ENCODE results near the gene PDRG1.
"Not testable (repeated sequence)": the region's sequence is repeated elsewhere in the genome, so short reads cannot be mapped to it uniquely, and the experiment has no call there.

PDRG1 gene

DNA sequence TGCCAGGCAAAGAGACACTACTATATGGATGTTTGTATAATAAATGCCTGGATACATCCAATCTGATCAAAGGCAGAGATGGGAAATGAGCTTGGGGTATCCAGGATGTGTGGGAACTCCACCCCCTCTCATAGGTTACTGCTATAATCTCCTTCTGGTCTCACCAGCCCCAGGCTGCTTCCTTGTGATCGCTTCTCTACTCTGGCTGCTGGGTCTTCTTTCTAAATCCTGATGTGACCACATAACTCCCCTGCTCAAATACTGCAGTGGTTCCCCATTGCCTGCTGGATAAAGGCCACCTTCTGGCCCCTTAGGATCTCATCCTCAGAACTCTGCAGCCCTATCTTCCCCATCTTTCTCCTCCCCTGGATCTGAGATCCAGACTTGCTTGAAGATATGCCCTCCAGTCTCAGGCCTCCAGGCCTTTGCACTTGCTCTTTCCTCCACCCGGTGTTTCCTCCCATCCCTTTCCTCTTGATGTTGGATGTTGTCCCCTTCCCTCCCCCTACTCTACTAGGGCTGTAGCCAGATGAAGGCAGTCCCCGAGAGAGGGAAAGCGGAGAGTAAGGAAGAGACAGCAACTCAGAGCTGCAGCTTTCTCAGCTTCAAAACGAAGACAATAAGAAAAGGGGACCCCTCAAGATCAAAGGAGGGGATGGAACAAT, 15.3 kb upstream of the PDRG1 start:
- no peak for DNase-seq

DNA sequence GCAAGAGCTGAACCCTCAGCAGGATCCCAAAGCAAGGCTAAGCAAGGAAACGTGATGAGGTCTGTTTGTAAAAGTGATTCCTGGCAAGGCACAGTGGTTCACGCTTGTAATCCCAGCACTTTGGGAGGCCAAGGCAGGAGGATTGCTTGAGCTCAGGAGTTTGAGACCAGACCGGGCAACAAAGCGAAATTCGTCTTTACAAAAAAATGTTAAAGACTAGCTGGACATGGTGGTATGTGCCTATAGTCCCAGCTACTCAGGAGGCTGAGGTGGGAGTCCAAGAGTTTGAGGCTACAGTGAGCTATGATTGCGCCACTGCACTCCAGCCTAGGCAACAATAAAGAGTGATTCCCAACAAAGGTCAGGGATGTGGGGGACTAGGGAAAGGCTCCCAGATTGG, 12.0 kb upstream of the PDRG1 start:
- DNase-seq: no peak

DNA sequence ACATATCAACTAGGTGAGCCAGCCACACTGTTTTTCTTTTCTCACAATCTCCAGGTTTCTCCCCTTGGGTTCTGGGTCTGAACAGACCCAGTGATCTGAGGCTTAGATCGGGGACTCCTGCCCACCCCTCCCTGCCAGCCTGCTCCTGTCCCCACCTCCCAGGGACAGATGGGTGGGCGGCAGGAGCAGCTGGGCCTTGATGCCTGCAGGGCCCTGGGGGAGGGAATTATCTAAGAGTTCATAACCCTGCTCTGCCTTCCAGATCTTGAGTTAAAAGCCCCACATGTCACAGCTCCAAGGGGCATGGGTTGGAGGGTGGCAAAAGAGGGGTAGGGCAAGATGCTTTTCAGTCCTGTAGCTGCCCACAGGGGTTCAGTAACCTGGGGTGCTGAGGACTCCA, 10.9 kb upstream of the PDRG1 start:
- no peak for DNase-seq

DNA sequence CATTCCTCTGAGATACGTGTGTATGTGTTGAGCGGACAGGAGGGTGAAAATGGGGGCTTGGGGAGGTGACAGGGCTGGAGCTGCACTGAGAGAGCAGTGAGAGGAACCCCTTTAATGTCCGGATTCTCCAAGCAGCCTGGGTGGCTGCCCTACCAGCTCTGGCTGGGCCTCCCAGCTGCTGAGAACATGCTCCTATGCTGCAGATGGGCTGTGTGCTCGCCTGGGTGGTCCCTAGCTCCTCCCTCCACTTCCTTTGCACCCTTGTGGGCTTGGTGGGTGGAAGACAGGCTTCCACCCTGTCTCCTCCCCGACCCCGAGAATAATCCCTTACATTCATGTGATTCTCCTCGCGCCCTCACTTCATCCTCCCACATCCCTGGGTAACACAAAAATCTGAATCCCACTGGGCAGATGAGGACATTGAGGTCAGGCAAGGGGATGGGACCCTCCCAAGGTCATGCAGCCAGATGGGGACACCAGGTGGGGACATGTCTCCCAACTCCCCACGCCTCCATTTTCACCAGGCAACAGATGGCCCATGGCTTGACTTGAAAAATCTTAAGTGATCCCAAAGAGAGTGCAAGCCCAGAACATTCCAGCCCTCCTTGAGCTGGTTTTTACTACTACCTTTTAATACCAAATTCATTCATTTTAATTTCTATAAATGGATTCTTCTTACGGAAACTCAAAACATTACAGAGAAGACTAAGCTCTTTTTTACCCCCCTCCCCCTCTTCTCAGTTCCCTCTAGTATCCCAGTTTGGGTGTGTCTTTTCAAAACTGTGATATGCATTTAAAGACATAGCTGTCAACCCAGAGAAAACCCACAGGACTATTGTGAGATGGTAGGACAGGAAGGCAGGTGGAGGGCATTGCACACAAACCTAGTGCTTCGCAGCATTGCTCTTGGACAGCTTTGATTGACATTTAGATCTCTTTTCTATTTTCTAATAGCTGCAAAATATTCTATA, 5.0 kb upstream of the PDRG1 start:
- no peak for DNase-seq

DNA sequence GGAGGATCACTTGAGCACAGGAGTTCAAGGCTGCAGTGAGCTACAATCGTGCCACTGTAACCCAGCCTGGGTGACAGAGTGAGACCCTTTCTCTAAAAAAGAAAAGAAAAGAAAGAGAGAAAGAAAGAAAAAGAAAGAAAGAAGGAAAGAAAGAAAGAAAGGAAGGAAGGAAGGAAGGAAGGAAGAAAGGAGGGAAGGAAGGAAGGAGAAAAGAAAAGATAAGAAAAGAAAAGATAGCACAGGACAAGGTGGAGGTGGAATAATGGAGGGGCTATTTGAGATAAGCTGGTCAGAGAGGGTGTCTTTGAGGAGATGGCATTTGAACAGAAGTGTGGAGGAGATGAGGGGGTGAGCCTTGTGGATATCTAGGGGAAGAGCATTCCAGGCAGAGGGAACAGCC, 2.7 kb upstream of the PDRG1 start:
- no peak for DNase-seq

DNA sequence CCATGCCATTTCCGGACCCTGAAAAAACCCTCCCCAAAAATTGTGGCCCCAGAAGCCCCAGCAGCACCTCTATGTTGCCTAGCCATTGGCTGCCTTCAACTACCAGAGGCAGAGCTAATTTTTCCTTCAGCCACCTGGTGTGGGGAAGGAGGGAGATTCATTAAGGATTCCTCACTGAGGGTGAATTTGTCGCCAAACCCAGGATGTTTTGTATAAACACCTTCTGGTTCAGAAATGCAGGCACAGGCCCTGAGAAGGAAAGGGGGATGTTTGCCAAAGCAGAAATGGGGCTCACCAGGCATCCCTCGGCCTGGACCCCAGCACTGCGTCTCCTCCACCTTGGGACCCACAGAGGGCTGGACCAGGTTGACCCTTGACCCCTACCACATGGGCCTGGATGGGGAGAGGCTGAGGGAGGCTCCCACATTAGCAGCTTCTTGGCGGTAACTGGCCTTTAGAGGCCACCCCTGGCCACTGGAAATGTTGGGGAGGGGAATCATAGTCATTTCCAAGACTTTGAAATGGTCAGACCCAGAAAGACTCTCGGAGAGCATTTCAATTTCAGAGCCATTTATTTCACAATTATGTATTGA, 1.8 kb upstream of the PDRG1 start:
- no peak for DNase-seq

DNA sequence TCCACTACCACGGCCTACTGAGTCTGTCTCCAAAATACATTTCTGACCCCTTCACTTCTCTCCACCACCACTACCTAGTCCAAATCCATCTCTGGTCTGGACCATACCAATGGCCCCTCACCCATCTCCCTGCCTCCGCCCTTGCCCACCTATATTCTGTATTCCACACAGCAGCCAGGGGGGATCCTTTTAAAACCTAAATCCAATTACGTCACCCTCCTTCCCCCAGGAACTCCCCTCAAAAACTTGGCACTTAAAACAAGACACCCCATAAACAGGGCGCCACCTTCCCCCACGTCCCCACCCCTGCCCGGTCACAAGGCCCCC, 680 bp downstream of the PDRG1 start:
- DNase-seq: no peak

DNA sequence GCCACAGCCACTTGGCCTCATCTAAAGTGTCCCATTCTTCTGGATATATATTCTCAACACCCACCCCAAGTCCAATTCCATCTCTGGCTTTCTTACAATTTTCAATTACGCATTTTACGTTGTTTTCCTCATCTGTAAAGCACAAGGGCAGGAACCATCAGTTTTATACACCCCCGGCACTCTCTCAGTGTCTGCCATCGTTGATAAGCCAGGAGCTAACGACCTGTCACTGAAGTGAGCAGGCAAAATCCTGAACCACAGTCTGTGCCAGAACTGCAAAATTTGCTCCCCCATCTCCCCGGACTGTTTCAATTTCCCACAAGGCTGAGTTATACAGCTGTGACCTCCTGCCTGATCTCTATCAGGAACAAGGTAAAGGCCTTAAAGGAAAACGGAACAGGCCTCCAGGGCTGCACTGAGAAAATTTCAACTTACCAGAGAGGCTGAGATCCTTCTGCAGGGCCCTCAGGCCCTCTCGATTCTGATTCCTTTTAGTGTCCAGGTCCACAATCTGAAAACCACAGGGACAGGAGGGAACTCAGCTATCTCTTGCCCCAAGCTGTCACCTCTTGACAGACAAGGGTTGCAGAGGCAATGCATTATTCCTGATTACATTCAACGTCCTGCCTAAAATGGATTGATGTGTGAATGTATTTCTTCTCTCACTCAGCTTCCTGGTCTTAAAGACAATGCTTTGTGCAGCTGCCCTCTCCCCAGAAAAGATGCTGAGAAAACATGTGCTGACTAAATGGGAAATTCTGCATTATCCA, 1.8 kb downstream of the PDRG1 start:
- no peak for DNase-seq

DNA sequence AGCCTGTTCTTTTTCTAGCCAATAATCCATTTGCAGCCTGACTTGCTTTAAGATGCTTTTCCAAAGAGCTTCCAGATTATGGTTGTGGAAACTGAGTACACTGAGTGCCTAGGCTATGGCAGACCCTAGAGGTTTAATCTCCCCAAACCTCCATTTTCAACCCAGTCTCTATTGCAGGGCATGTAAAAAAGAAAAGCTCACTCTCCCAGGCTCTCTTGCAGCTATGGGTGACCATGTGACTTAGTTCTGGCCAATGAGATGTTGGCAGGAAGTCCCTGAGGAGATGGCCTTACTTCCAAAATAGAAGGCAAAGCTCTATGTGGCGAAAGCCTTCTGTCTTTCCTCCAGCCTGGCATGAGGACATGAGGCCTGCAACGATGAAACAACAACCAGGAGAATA, 3.8 kb downstream of the PDRG1 start:
- DNase-seq: no peak

DNA sequence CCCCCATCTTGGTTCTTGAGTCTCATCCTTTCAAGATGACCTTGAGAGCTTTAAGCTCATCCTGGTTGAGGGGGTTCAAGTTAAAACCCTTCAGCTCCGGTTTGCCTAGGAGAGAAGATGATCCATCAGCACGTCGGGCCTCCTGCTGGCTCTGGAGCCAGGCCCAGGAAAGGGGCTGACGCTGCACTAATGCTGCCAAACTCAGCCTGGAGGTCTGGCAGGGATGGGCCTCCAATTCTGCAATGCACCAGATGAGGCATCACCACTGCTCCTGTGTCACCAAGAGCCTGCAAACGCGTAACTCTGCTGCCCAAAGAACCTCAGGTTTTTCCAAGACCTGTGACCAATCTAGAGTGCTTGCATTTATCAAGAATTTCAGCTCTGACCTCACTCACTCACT, 6.1 kb downstream of the PDRG1 start:
- no peak for DNase-seq

DNA sequence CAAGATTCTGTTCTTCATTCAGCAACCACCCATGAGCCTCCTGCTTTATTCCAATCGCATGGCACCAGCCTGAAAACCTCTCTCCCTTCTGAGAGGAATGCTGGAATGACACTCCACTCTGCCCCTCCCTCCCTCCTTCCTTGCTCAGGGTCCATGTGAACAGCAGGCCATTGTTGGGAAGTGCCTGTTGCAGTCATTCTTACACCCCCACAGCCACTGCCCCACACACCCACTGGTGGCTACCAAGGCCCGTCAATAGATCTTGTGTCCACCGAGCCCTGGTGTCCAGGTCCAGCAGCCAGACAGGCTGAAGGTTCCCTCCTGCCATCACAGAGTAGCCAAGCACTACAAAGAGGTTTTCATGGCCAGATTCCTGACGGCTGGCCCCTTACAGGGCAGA, 6.5 kb downstream of the PDRG1 start:
- DNase-seq: no peak

DNA sequence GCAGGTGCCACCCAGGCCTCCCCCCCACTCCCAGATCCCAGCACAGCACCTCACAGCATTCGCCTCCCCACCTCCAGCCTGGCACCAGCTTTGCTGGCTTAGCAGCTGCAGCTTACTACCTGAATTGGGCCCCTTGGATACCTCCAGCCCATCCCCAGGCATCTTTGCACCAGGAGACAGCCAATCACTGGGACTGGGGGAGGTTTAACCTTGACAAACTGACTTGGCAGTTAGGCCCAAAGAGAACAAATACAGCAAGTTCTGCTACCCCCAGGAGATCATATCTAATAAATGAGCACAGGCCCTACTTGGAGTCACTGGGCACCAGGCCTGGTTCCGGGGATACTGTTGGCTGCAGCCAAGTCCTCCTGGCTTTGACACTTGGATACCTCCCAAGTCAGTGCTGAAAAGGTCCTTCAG, 8.8 kb downstream of the PDRG1 start:
- DNase-seq: no peak

DNA sequence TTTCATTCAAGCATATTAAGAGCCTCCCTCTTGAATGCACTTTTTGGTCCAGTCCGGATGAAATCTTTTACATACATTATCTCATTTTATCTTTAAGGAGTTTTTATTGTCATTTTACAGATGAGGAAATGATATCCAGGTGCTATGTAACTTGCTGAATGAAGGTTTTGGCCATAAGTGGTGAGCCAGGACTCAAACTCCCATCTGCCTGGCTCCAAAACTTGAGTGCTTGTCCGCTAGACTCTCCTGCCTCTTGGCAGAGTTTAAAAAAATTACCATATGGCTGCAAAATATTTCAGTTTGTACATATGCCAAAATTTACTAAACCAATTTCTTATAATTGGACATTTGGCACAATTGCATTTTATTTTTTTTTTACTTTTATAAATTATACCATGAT, 12.2 kb downstream of the PDRG1 start:
- no peak for DNase-seq

DNA sequence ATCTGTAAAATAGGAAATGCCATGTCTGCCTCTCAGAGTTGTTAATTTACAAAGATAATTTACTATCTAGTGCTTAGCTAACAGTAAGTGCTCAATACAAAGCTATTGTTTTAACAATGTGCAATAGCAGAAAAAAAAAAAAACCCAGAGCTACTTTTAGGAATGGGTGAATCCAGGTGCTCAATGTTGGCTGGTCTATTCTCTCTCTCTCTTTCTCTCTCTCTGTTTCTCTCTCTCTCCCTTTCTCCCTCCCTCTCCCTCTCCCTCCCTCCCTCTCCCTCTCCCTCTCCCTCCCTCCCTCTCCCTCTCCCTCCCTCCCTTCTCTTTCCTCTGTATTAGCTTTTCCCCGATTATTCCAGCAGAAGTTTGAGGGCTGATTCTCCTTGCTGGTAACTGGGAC, 14.0 kb downstream of the PDRG1 start:
- DNase-seq: no peak

DNA sequence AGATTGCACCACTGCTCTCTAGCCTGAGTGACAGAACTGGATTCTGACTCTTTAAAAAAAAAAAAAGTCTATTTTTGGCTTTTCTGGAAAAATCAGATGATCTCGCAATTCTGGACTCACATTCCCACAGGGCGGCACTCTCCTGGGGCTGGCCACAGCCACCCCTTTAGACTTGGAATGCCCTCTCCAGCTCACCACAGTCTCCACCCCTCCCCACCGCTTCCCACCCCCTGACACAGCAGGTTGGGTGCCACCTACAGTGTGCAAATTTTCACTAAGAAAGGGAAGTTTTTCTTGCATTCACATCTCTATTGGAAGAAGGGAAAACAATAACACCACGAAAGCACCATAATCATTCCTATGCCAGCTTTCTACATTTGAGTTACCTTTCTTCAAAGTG, 15.4 kb downstream of the PDRG1 start:
- DNase-seq: no peak

DNA sequence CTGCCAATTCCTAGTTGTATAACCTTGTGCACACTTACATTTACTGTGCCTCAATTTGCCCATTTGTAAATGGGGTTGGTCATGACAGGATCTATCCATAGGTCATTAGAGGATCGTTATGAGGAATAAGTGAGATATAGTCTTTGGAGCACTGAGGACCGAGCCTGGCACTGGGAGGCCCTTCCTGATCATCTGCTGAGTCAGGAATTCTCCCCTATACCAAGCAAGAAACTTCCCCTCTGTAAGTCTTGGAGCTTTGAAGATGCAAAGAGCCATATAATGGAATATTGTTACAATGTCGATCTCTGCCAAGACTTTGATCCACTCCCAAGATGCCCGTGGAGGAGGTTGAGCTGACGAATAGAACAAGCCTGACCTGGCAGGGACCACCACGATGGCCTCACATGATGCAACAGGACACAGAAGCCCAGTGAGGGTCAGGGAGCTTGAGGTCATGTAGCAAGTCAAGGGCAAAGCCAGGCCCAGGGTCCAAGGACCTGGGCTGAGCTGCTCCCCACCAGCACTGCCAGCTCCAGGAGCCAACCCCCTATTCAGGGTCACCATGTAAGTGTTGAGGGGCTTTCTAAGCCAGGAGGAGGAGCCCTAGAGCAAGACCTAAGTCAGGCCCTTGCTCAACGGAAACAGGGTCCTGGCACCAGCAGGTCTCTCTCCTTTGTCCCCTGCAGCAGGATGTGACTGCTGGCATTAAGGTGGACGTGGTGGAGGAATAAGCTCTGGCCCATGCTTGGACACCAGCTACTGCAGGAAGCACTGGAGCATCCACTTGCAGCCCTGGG, 16.7 kb downstream of the PDRG1 start:
- no peak for DNase-seq

DNA sequence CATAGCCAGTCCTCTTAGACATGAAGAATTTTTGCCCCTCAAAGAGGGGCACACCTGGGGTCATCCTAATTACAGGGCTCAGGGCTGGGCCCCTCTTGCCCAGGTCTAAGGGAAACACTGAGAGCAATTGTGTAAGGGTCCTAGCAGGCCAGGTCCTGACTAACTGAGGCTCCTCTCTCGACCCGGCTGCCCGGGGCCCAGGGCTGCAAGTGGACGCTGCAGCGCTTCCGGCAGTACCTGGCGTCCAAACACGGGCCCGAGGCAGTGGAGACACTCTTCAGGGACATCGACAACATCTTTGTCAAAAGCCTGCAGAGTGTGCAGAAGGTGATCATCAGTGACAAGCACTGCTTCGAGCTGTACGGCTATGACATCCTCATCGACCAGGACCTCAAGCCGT, 17.4 kb downstream of the PDRG1 start:
- no peak for DNase-seq

DNA sequence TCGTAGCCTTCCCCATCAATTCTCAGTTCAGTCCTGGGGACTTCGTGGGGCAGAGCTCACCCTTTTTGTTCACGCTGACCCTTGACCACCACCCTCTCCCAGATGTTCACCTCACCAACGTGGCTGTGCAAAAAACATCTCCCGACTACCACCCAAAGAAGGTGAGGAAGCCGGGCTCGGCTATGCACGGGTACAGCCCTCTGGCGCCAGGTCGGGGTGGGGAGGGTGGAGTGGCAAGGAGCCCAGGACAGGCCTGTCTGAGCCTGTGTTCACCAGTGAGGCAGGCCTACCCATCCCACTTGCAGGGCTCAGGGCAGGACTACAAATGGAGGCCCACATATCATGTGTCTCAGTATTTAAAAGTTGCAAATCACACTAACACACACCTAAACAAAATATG, 18.1 kb downstream of the PDRG1 start:
- DNase-seq: no peak

DNA sequence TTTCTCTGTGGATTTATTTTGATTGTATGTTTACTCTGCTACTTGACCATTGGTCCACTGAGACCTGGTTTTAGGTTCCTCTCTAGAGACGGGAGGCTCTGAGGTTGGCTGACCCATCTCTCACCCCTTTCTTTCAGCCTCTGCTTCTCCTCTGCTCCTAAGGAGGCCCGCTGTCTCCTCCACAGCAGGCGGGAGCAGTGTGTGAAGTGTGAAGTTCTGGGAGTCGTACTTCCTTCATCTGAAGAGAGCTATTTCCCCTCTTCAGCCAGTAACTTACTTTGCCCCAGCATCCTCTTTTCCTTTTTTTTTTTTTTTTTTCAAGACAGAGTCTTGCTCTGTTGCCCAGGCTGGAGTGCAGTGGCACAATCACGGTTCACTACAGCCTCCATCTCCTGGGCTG, 21.1 kb downstream of the PDRG1 start:
- DNase-seq: peak; percentile 47 to 65

DNA sequence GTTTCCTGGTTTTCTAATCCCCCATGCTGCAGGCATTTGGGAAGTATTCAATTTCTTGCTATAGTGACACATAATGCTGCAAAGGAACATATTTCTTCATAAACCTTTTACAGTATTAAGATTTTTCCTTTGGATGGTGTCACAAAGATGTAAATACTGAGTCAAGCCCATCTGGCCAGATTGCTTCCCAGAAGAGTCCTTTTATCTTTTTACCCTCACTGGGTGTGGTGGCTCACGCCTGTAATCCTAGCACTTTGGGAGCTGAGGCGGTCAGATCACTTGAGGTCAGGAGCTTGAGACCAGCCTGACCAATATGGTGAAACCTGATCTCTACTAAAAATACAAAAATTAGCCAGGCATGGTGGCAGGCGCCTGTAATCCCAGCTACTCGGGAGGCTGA, 22.2 kb downstream of the PDRG1 start:
- not testable (repeated sequence) for DNase-seq

DNA sequence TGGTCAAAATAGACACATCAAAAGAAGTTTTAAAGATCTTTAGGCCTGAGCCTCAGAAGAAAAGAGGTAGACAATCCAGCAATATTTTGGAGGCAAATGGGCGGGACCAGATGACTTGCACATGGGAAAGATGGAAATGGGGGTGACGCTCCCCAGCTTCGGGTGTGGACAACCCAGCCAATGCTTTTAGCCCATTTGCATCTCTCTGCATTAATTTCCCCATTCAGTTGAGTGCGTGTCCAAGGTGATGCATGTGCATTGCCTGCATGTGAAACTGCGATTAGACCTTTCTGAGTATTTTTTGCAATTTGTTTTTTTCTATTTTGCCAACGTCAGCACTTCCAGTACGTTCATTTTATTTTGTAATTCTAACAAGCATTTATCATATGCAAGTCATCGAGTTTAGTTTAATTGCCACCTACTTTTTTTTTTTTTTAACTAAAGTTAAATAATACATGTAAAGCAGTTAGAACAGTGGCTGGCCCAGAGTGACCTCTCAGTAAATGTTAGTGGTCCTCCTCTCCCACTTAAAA, 24.2 kb downstream of the PDRG1 start:
- DNase-seq: no peak

DNA sequence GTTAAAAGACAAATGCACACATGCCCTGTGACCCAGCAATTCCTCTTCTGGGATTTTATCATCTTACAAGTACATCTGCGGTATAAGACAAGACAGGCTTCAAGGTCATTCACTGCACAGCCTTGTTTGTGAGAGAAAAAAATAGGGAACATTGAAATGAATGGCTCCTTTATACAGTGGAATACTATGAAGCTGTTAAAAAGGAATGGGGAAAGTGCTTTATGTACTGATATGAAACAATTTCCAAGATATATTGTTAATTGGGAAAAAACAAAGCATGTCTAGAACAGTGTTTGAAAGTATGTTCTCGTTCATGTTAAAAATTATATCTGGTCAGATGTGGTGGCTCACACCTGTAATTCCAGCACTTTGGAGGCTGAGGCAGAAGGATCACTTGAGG, 25.4 kb downstream of the PDRG1 start:
- DNase-seq: no peak
